NCI-H2081 (cell line): Measurements from ENCODE around the gene TLCD1.

Experiments
- DNase-seq, 2 experiments: peaks; one replicate each; lab custom pipeline; 2025; lab: John Stamatoyannopoulos, UW

Gene TLCD1, protein sequence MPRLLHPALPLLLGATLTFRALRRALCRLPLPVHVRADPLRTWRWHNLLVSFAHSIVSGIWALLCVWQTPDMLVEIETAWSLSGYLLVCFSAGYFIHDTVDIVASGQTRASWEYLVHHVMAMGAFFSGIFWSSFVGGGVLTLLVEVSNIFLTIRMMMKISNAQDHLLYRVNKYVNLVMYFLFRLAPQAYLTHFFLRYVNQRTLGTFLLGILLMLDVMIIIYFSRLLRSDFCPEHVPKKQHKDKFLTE

GRCh38 chr17:28726226-28726626 lies at the start of gene TLCD1:
TSS of gene TLCD1 (minus strand) at chr17:28726233. CDS start at chr17:28726097, 136 bp downstream.
- peak; percentile 44 to 50 for DNase-seq

DNA sequence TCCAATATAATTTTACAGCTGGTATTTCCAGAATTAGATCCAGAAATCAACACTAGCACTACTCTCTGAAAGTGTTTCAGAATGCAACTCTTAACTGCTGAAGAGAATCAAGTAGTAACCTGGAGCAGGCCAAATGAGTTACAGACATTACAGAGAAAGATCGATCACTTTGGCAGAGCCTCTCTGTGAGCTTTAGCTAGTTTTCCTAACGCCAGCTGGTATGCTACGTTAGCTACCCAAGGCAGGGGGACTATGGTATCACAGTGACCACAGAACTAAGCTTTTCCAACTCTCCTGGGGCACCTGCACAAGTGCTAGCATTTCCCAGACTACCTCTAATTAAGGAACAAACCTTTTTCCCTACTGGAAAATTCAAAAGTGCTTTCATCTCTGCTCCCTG lies 48.2 kb upstream of the TLCD1 start:
- DNase-seq: no peak

- no peak for DNase-seq
These were observed 47.7 kb upstream of the TLCD1 start for GRCh38 chr17:28773736-28774135.

- DNase-seq: no peak
These were observed 39.0 kb upstream of the TLCD1 start for GRCh38 chr17:28765038-28765437.

DNA sequence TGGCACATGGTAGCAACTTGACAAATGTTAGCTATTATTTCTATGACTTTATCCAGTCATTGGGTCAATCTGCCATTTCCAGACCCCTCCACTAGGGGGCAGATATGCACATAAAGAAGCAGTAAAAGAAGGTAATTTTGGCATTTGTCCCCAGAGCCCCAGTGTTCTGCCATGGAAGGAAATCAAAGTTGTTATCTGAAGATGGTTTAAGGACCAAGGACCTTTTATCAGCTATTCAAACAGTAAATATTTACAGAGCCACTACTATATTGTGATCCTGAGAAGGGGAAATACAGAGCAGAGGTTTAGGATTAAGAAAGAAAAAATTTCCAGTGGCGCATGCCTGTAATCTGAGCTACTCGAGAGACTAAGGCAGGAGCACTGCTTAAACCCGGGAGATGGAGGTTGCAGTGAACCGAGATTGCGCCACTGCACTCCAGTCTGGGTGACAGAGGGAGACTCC lies 37.8 kb upstream of the TLCD1 start:
- DNase-seq: peak; percentile 59 to 64

DNA sequence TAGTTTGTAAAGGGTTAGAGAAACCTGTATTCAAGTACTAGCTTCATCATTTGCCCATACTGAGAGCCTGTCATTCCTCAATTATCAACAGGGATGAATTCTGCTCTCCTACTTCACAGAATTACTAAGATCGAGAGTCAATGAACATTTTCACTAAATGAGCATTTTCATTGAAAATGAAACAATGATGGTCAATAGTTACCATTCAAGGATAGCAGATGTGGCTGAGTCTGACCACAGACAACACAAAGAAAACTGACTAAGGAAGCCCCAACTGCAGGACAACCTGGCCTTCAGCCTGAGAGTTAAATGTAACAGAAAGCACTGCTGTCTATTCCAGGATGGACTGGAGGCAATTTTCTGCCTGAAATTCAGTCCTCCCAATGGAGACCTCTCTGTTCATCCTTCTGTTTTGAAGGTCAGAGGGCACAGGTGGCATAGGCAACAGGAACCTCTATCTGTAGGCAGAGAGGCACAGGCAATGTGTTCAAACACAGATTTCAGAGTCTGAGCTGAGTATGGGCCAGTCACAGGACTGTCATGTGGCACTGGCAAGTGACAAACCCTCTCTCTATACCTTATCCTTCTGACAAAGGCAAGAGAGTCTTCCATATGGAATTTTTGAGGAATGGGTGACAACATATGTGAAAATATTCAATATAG lies 37.2 kb upstream of the TLCD1 start:
- DNase-seq: no peak

GRCh38 chr17:28760601-28761562 lies 34.8 kb upstream of the TLCD1 start:
- peak; percentile 52 to 59 for DNase-seq

DNA sequence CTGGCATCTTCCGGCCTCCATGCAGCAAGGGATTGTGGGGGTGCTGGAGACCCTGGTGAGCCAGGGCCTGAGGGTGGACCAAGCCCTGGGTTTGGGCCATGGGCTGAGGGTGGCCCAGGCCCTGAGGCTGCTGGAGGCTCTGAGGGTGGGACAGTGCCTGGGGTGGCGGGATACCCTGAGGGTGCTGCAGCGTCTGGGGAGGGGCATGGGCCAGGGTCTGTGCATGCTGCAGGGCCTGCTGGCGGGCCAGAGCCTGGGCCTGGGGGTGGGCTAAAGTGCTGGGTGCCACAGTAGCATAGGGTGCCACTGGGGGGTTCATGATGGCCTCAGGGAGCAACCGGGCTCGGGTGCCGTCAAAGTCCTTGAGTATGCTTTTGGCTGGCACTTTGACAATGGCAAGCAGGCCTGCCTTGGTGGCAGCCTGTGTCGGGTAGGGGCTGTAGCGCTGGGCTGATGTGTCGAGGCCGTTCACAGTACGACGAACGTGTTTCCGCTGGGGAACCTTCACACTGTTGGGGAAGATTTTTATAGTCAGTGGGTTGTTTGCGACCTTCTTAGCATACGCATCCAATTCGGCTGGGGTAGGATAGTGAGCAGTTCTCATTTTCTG lies 33.3 kb upstream of the TLCD1 start:
- DNase-seq: no peak

DNA sequence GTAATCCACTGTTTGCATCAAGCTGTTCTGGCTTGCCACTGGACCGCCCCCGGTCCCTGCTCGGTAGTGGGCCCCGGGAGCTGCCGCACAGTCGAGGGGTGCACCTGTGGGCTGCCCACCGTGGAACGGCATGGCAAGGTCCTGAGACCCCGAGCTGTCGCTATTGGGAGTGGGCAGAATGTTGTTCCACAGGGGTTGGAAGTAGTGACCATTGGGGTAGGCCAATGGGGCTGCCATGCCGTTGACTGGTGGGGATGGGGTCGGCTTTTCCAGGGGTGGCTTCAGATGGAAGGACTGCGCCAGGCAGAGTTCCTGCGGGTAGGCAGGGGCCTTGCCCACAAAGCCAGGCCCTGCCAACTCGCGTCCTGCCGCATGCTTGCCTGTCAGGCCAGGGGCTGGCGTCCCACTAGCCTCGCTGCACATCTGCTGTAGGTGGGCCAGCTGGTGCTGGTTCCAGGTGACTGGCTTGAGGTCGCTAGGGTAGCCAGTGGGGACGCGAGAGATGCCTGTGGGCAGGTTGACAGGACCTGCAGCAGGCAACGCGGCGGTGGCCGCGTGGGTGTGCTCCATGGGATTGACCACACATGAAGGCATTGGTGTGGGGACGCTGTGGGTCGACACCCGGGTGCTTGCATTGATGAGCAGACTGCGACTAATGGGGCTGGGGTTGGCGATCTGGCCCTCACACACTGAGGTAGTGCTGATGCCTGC lies 32.5 kb upstream of the TLCD1 start:
- DNase-seq: no peak

DNA sequence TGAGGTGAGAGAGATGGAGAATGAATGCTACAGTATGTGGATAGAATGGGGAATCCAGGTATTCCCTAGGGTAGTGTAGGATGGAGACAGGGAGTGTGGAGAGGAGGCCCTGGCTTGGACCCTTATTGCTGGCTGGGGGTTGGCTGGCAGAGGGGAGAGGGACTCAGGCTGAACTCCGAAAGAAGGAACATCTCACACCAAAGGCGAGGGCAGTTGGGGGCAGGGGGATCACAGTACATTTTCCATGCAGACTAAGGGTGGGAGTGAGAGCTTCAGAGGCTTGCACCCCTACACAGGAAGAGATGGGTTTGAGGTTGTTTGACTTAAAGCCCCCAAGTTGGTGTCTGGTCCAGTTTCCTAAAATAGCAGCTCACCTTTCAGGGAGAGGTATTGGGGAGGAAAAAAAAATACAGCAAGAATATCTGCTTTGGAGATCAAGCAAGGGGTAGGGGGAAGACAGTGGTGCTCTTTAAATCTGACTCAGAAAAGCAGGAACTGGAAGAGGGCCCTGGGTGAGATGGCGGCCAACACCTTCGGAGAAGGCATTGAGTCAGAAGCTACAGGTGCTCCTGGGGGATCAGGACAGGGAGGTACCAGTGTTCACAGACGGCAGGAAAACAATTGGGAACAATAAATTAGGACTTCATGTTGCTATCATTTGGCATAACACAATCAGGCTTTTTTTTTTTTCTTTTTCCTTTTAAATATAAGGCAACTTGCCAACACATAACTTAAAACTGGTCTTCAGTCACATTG lies 30.2 kb upstream of the TLCD1 start:
- DNase-seq: no peak

GRCh38 chr17:28755486-28755885 lies 29.5 kb upstream of the TLCD1 start:
- DNase-seq: no peak

GRCh38 chr17:28751600-28752366 lies 25.8 kb upstream of the TLCD1 start:
- DNase-seq: no peak

- peak; percentile 79 to 85 for DNase-seq
These were observed 24.4 kb upstream of the TLCD1 start for GRCh38 chr17:28750178-28751047.

- no peak for DNase-seq
These were observed 23.6 kb upstream of the TLCD1 start for GRCh38 chr17:28749516-28750177.

- no peak for DNase-seq
These were observed 23.0 kb upstream of the TLCD1 start for GRCh38 chr17:28748852-28749515.

DNA sequence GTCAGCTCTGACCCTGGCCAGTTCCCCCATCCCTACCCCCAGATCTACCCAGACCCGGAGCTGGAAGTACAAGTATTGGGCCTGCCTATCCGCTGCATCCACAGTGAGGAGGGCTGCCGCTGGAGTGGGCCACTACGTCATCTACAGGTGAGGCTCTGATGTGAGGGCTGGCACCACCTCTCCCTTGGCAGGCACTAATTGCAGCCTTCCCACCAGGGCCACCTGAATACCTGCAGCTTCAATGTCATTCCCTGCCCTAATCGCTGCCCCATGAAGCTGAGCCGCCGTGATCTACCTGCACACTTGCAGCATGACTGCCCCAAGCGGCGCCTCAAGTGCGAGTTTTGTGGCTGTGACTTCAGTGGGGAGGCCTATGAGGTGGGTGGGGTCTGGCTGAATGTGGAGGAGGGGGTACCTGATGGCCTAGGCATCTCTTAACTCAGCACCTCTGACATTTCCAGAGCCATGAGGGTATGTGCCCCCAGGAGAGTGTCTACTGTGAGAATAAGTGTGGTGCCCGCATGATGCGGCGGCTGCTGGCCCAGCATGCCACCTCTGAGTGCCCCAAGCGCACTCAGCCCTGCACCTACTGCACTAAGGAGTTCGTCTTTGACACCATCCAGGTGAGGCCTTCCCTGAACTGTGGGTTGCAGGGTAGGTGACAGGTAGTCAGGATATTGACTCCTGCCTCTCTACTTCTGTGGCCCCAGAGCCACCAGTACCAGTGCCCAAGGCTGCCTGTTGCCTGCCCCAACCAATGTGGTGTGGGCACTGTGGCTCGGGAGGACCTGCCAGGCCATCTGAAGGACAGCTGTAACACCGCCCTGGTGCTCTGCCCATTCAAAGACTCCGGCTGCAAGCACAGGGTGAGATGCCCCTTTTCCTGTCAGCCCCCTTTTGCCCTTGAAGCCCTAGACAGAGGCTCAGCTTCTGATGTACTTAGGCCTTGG lies 22.0 kb upstream of the TLCD1 start:
- no peak for DNase-seq
